Subcutaneous adipose tissue (tissue), 4 donors: Measurements from ENCODE around the gene EIF1AY. TPM values are rescaled to one million over a fixed set of nuclear protein-coding genes. Genes with fewer than 3 reads are reported as not detected.

Source experiments
- total RNA-seq, 4 donors: library from RNA; depleted of rRNA; stranded (reverse); fragments of >200 nt; gene quantifications; one replicate each; pipeline ENCODE4 v1.1.0, GENCODE V29; 2016
- TF ChIP-seq, protein P1 (sequence below): fragments of 450-650 bp; IDR thresholded peaks from one replicate; pipeline ENCODE4 v1.5.1; 2016; ENCODE audit warnings: low read depth, mild to moderate bottlenecking, control low read depth, antibody characterized with exemption, moderate library complexity

Gene EIF1AY
- total RNA-seq, 4 donors from 2014 or later: 24.0 to 33.3 TPM; not detected in 2

GRCh38 chrY:20551840-20552239 is 23.7 kb upstream of the EIF1AY start:
- TF ChIP-seq, protein P1, sequence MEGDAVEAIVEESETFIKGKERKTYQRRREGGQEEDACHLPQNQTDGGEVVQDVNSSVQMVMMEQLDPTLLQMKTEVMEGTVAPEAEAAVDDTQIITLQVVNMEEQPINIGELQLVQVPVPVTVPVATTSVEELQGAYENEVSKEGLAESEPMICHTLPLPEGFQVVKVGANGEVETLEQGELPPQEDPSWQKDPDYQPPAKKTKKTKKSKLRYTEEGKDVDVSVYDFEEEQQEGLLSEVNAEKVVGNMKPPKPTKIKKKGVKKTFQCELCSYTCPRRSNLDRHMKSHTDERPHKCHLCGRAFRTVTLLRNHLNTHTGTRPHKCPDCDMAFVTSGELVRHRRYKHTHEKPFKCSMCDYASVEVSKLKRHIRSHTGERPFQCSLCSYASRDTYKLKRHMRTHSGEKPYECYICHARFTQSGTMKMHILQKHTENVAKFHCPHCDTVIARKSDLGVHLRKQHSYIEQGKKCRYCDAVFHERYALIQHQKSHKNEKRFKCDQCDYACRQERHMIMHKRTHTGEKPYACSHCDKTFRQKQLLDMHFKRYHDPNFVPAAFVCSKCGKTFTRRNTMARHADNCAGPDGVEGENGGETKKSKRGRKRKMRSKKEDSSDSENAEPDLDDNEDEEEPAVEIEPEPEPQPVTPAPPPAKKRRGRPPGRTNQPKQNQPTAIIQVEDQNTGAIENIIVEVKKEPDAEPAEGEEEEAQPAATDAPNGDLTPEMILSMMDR: no peak

- TF ChIP-seq, protein P1: no peak
Observed at GRCh38 chrY:20555820-20556219, 19.8 kb upstream of the EIF1AY start.

DNA sequence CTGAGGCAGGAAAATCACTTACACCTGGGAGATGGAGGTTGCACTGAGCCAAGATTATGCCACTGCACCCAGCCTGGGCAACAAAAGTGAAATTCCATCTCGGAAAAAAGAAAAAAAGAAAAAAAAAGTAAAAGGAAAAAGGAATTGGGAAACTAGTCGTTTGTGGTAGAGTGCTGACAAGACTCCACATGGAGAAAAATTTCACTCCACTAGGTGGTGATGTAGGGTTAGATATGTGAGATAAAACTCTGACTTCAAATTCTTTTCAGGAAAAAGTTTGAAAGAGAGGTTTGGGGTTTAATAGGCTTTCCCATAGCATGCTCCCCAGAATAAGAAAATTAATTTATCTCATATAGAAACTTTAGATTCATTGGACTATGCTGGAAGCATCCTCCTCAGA is 16.9 kb upstream of the EIF1AY start:
- TF ChIP-seq, protein P1: no peak

GRCh38 chrY:20559873-20560512 is 15.6 kb upstream of the EIF1AY start:
- TF ChIP-seq, protein P1: no peak

DNA sequence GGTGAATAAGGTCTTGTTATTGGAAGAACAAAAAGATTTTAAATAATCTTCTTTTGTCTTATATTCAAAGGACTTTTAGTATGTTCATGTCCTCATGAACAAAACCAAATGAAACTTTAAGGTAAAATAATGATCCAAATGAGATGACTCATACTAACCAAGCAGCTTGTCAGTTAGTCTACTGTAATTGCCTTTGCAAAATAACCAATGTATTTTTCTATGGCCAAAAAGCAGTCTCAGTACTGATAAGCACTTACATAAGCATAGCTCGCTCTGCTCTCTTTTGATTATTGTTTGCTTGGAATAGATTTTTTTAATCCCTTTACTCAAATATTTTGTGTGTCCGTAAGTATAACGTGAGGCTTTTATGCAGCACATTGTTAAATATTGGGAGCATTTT is 4.3 kb upstream of the EIF1AY start:
- TF ChIP-seq, protein P1: no peak

DNA sequence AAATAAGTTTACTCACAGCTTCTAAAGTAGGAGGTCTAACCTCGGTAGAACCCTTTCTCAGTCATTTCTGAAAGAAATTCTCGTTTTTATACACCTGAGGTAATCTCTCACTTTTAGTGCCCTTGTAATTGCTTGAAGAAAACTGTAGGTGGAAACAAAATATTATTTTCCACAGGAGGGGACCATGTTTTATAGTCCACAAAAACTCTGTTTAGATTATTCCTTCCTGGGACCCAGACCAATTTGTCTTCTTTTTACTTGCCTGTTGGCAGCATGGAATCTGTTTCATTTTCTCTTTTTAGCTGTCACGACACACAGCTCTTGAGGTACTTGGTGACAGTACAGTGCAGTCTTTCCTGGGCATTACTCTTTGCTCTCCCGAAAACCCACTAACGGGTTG is 930 bp downstream of the EIF1AY start:
- TF ChIP-seq, protein P1: no peak

DNA sequence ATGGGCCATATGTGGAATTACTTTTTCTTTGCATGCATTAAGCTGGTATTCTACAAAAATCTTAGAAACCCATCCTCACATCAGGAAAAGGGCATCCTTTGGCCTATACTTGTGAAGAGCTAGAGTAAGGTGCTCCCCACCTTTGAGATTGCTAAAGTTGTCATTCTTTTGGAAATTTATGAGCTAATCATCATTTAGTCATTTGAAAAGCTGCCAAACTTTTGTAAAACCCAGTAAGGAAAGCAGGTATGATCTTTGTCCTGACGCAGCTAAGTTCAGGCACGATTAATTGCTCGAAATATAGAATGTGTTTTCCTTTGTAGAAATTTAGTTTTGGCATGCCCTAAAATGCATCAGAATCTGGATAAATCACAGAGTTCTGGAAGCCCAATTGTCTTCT is 2.6 kb downstream of the EIF1AY start:
- TF ChIP-seq, protein P1: no peak
